H1 (cell line): ENCODE results near the gene NKG7. TPM values are rescaled to one million over a fixed set of nuclear protein-coding genes. Genes with fewer than 3 reads are reported as not detected.

Experiments
- CTCF ChIA-PET: fragments of 300-600 bp; sonication (Branson Sonifier 250); formaldehyde crosslinking; loops from one replicate; lab custom pipeline; 2021; ENCODE audit not compliant: partially characterized antibody; lab: Charles Lee
- POLR2A ChIA-PET: fragments of 300-600 bp; sonication (Branson Sonifier 250); formaldehyde crosslinking; loops from one replicate; lab custom pipeline; 2021; ENCODE audit warnings: inconsistent platforms; ENCODE audit not compliant: partially characterized antibody; lab: Charles Lee
- DNase-seq, 2 experiments: peaks; one replicate each; pipeline versions ENCODE4 v3.0.0 to v3.0.0-alpha.2; 2010 to 2022; ENCODE audit warnings: low spot score in 2 of 2, low read depth in 1 of 2, mixed read lengths in 1 of 2
- FAIRE-seq: peaks from 2 replicates; lab custom pipeline; 2011; peaks lifted over from hg19 to GRCh38; lab: Jason Lieb, UNC
- H2AFZ ChIP-seq: 2 replicates; pipeline ENCODE4 v1.8.1; 2012; ENCODE audit warnings: low read length, inconsistent platforms
- H2AK5ac ChIP-seq: 2 replicates; pipeline ENCODE4 v1.6.1; 2013; ENCODE audit warnings: low read depth, low read length
- H2BK120ac ChIP-seq: replicated peaks from 2 replicates; pipeline ENCODE3; 2013; ENCODE audit warnings: low read depth, low read length, inconsistent platforms
- H2BK12ac ChIP-seq: 2 replicates; pipeline ENCODE4 v1.6.1; 2013; ENCODE audit warnings: low read depth, low read length
- H2BK15ac ChIP-seq: 2 replicates; pipeline ENCODE4 v1.6.1; 2013; ENCODE audit warnings: low read length
- H2BK20ac ChIP-seq: 2 replicates; pipeline ENCODE4 v1.6.1; 2013; ENCODE audit warnings: low read length
- H2BK5ac ChIP-seq: 2 replicates; pipeline ENCODE4 v1.6.1; 2013; ENCODE audit warnings: low read depth, low read length
- H3K14ac ChIP-seq: 2 replicates; pipeline ENCODE4 v1.6.1; 2013; ENCODE audit warnings: inconsistent platforms; ENCODE audit not compliant: insufficient read length
- H3K18ac ChIP-seq: 2 replicates; pipeline ENCODE4 v1.6.1; 2013; ENCODE audit warnings: low read length; ENCODE audit errors: extremely low read depth
- H3K23ac ChIP-seq: 2 replicates; pipeline ENCODE4 v1.6.1; 2013; ENCODE audit warnings: inconsistent platforms; ENCODE audit not compliant: insufficient read length
- H3K23me2 ChIP-seq: 2 replicates; pipeline ENCODE4 v1.6.1; 2013; ENCODE audit warnings: low read depth, low read length
- H3K27ac ChIP-seq: 2 replicates; pipeline ENCODE4 v1.6.1; 2011; ENCODE audit warnings: low read depth, low read length, inconsistent platforms
- H3K27me3 ChIP-seq, 4 experiments: replicated peaks in 1 of 4; 1 replicate in 1 of 4; 2 replicates in 3 of 4; pipeline versions ENCODE4 v1.6.1 to v1.8.1; 2011 to 2013; ENCODE audit warnings: low read length in 3 of 4, mild to moderate bottlenecking in 3 of 4, inconsistent platforms in 2 of 4, mixed read lengths in 2 of 4, moderate library complexity in 1 of 4; ENCODE audit not compliant: control insufficient read depth in 3 of 4, insufficient read depth in 3 of 4; ENCODE audit errors: extremely low read depth in 1 of 4
- H3K36me3 ChIP-seq, 4 experiments: 2 replicates each; pipeline versions ENCODE4 v1.6.1 to v1.8.1; 2011 to 2013; ENCODE audit warnings: mild to moderate bottlenecking in 4 of 4, low read length in 3 of 4, moderate library complexity in 2 of 4, control low read depth in 1 of 4, inconsistent platforms in 1 of 4; ENCODE audit not compliant: insufficient read depth in 4 of 4, control insufficient read depth in 2 of 4
- H3K4ac ChIP-seq: replicated peaks from 2 replicates; pipeline ENCODE3; 2013; ENCODE audit warnings: low read length, low read depth, mixed read lengths, inconsistent platforms; ENCODE audit not compliant: insufficient read length
- H3K4me1 ChIP-seq, 4 experiments: replicated peaks in 1 of 4; 1 replicate in 1 of 4; 2 replicates in 3 of 4; pipeline versions ENCODE4 v1.6.1 to v1.8.1; 2011 to 2013; ENCODE audit warnings: low read length in 3 of 4, inconsistent platforms in 2 of 4, mixed read lengths in 1 of 4; ENCODE audit not compliant: insufficient read depth in 4 of 4, control insufficient read depth in 3 of 4
- H3K4me2 ChIP-seq, 2 experiments: 2 replicates each; pipeline versions ENCODE4 v1.6.1 to v1.8.1; 2011 to 2013; ENCODE audit warnings: low read depth in 2 of 2, low read length in 2 of 2, control low read depth in 1 of 2, inconsistent platforms in 1 of 2, mild to moderate bottlenecking in 1 of 2; ENCODE audit not compliant: insufficient read depth in 1 of 2
- H3K4me3 ChIP-seq, 4 experiments: fragments of 200-600, 300-600 bp in 1 of 4; sonication (generic), shearing (Covaris generic), sonication (Bioruptor Twin) in 1 of 4; 2 replicates each; pipeline versions ENCODE4 v1.5.1 to v1.8.1; 2011 to 2016; ENCODE audit warnings: low read length in 4 of 4, low read depth in 3 of 4, control low read depth in 2 of 4, inconsistent platforms in 2 of 4, mild to moderate bottlenecking in 2 of 4, mixed read lengths in 1 of 4, moderate library complexity in 1 of 4; ENCODE audit not compliant: insufficient read depth in 2 of 4; ENCODE audit errors: extremely low read depth in 1 of 4
- H3K56ac ChIP-seq: replicated peaks from 2 replicates; pipeline ENCODE3; 2013; ENCODE audit warnings: low read depth, mild to moderate bottlenecking, mixed read lengths, low read length, inconsistent platforms; ENCODE audit not compliant: insufficient read length
- H3K79me1 ChIP-seq: 2 replicates; pipeline ENCODE4 v1.6.1; 2013; ENCODE audit warnings: low read depth, low read length, control low read depth
- H3K79me2 ChIP-seq, 2 experiments: 2 replicates each; pipeline versions ENCODE4 v1.6.1 to v1.8.1; 2012 to 2013; ENCODE audit warnings: low read length in 2 of 2, mild to moderate bottlenecking in 2 of 2, inconsistent platforms in 1 of 2; ENCODE audit not compliant: insufficient read depth in 2 of 2, control insufficient read depth in 1 of 2
- H3K9ac ChIP-seq, 4 experiments: replicated peaks in 1 of 4; 1 replicate in 1 of 4; 2 replicates in 3 of 4; pipeline versions ENCODE4 v1.6.1 to v1.8.1; 2011 to 2013; ENCODE audit warnings: low read depth in 3 of 4, low read length in 3 of 4, control low read depth in 2 of 4, mild to moderate bottlenecking in 2 of 4, moderate library complexity in 2 of 4, inconsistent platforms in 1 of 4; ENCODE audit errors: extremely low read depth in 1 of 4
- H3K9me3 ChIP-seq, 2 experiments: 2 replicates each; pipeline versions ENCODE4 v1.6.1 to v1.8.1; 2012 to 2013; ENCODE audit warnings: mild to moderate bottlenecking in 2 of 2, moderate library complexity in 2 of 2, control low read depth in 1 of 2, inconsistent platforms in 1 of 2, low read depth in 1 of 2, low read length in 1 of 2, mixed read lengths in 1 of 2; ENCODE audit not compliant: insufficient read depth in 2 of 2
- H4K20me1 ChIP-seq, 2 experiments: replicated peaks in 1 of 2; 2 replicates each; pipeline versions ENCODE3 to v1.8.1; 2011 to 2013; ENCODE audit warnings: inconsistent platforms in 2 of 2, low read length in 2 of 2, mild to moderate bottlenecking in 1 of 2; ENCODE audit not compliant: insufficient read depth in 2 of 2, control insufficient read depth in 1 of 2
- H4K5ac ChIP-seq: 2 replicates; pipeline ENCODE4 v1.6.1; 2013; ENCODE audit warnings: low read length, low read depth, mixed read lengths, inconsistent platforms; ENCODE audit not compliant: insufficient read length
- H4K8ac ChIP-seq: 2 replicates; pipeline ENCODE4 v1.8.0; 2013; ENCODE audit warnings: mild to moderate bottlenecking, moderate library complexity, low read length, inconsistent platforms; ENCODE audit not compliant: insufficient read depth; ENCODE audit errors: extremely low read depth
- H4K91ac ChIP-seq: replicated peaks from 2 replicates; pipeline ENCODE3; 2013; ENCODE audit warnings: low read length, mixed read lengths, inconsistent platforms; ENCODE audit not compliant: insufficient read length
- ATF2 ChIP-seq: IDR thresholded peaks from 2 replicates; pipeline ENCODE4 v1.6.1; 2012; ENCODE audit warnings: low read length, inconsistent platforms
- CHD2 ChIP-seq: IDR thresholded peaks from 2 replicates; pipeline ENCODE4 v1.6.1; 2012; ENCODE audit warnings: low read length, improper control_type of control experiment
- CTBP2 ChIP-seq: IDR thresholded peaks from 2 replicates; pipeline ENCODE4 v1.7.0; 2011; ENCODE audit warnings: borderline replicate concordance, mild to moderate bottlenecking, moderate library complexity, mixed read lengths, low read length; ENCODE audit not compliant: insufficient read depth, insufficient read length
- EP300 ChIP-seq, 2 experiments: IDR thresholded peaks; 1 replicate in 1 of 2; 2 replicates in 1 of 2; pipeline ENCODE4 v1.6.1; 2011 to 2012; ENCODE audit warnings: low read depth in 2 of 2, low read length in 2 of 2, mild to moderate bottlenecking in 2 of 2, borderline replicate concordance in 1 of 2, inconsistent platforms in 1 of 2, moderate library complexity in 1 of 2
- NRF1 ChIP-seq: IDR thresholded peaks from 2 replicates; pipeline ENCODE4 v1.6.1; 2011; ENCODE audit warnings: mild to moderate bottlenecking, low read depth, low read length, improper control_type of control experiment
- POLR2AphosphoS5 ChIP-seq: IDR thresholded peaks from 2 replicates; pipeline ENCODE4 v1.6.1; 2011; ENCODE audit warnings: low read depth, low read length
- RBBP5 ChIP-seq: IDR thresholded peaks from 2 replicates; pipeline ENCODE4 v1.7.1; 2012; ENCODE audit warnings: low read depth, mild to moderate bottlenecking, inconsistent platforms, low read length, moderate library complexity, borderline replicate concordance
- RNF2 ChIP-seq: fragments of 200-900, 300-1000 bp; sonication (generic); IDR thresholded peaks from 2 replicates; pipeline ENCODE4 v1.7.1; 2016; ENCODE audit warnings: borderline replicate concordance, low read depth, mild to moderate bottlenecking, antibody characterized with exemption, low read length; ENCODE audit not compliant: poor library complexity, severe bottlenecking; ENCODE audit errors: missing control alignments
- RXRA ChIP-seq: IDR thresholded peaks from 2 replicates; pipeline ENCODE4 v1.6.1; 2011; ENCODE audit warnings: low read depth, mild to moderate bottlenecking, low read length, moderate library complexity; ENCODE audit not compliant: insufficient read depth
- SIN3A ChIP-seq, 2 experiments: IDR thresholded peaks in 1 of 2; conservative IDR thresholded peaks in 1 of 2; 2 replicates each; pipeline ENCODE4 v1.6.1; 2011 to 2012; ENCODE audit warnings: low read length in 2 of 2, improper control_type of control experiment in 1 of 2, low read depth in 1 of 2, mild to moderate bottlenecking in 1 of 2
- WGBS, 2 experiments: shearing (Covaris generic) in 1 of 2; methylation state at CpG; one replicate each; pipeline versions ENCODE4 v1.1.6 to v1.1.7; 2013 to 2015; ENCODE audit warnings: low lambda C conversion rate in 2 of 2, mixed read lengths in 2 of 2, inconsistent platforms in 1 of 2, low coverage in 1 of 2, missing lambda C conversion rate in 1 of 2; ENCODE audit not compliant: insufficient replicate concordance in 2 of 2, insufficient coverage in 1 of 2, insufficient read length in 1 of 2; ENCODE audit errors: extremely low coverage in 1 of 2, missing lambda C conversion rate in 1 of 2; 5-methylcytosine and 5-hydroxymethylcytosine counted together
- polyA plus RNA-seq, 7 experiments: library from polyadenylated mRNA; depleted of rRNA in 3 of 7; stranded (reverse) in 5 of 7; unstranded in 2 of 7; fragments of >200 nt in 5 of 7; fragments of 200-250 nt in 2 of 7; gene quantifications; 1 replicate in 5 of 7; 2 replicates in 1 of 7; 4 replicates in 1 of 7; pipeline versions ENCODE4 v1.2.1 to v1.2.3, GENCODE V29; 2011 to 2013; ENCODE audit warnings: missing spikeins in 2 of 7, mixed read lengths in 2 of 7
- total RNA-seq: library from RNA; stranded (reverse); fragmentation: NEBNext Ultra II Directional; extraction: Animal tissue kit (Norgen Biotek cat#: 25700); gene quantifications from 2 replicates; pipeline ENCODE4 v1.2.1, GENCODE V29; 2021

The NKG7 gene
- total and polyA plus RNA-seq, 2 of the 8 experiments (the other 6 are each of a cell fraction or from before 2014, with no cell fraction given): not detected

- FAIRE-seq (no peak), DNase-seq (no peak)
- Histone ChIP-seq H3K9me3 (no peaks in the 10 kb centered on the region), H3K79me2 (no peaks in the 10 kb centered on the region), H3K9ac (no peak overlapping the region), H2BK20ac (no peak overlapping the region), H2AK5ac (0 out of 2 replicates have a peak overlapping the region, but pooled peaks have one; percentile 65), H3K23me2 (peaks cover 22% of the 10 kb centered on the region), H4K5ac (no peak overlapping the region), H3K14ac (no peak overlapping the region), H3K27me3 (no peaks in the 10 kb centered on the region; a peak in 2 of 7 replicates), H3K56ac (no peak overlapping the region), H3K4me3 (no peak overlapping the region), H2BK12ac (0 out of 2 replicates have a peak overlapping the region, but pooled peaks have one; percentile 60), H3K27ac (no peak overlapping the region), H2BK120ac (no peak overlapping the region), H2BK15ac (peak overlapping the region; percentile 81; the same call in 1 of the 2 replicates), H4K20me1 (no peaks in the 10 kb centered on the region), H4K8ac (no peak overlapping the region), H3K36me3 (no peaks in the 10 kb centered on the region), H3K23ac (no peak overlapping the region), H4K91ac (no peak overlapping the region), H2AFZ (no peak overlapping the region), H3K18ac (no peak overlapping the region), H3K79me1 (no peaks in the 10 kb centered on the region), H2BK5ac (no peak overlapping the region), H3K4me2 (no peak overlapping the region), H3K4ac (no peak overlapping the region), H3K4me1 (peaks cover 0 to 17% (median 10%) of the 10 kb centered on the region in 4 experiments; a peak in 6 of 7 replicates)
- 87% methylated on average over 4 of the region's 4 CpGs; no CpG with 5 or more reads in 1 of the 2 experiments for WGBS, 2 experiments
- CTCF ChIA-PET: interaction anchor here (0.6 to 1.3 kb wide), 7 partner anchors 17 to 212 kb away, joined by 3 to 5 read pairs (median 4); partner anchors contain the start of genes LIM2 and SIGLEC10
- POLR2A ChIA-PET: interaction anchor here (1.3 kb wide), 1 partner anchor 29 kb away, joined by 3 read pairs; the partner anchor contains the start of gene VSIG10L
- no peak for TF ChIP-seq RXRA
- TF ChIP-seq SIN3A (conservative IDR thresholded peaks at IDR 0.05 in 1 of 2, IDR thresholded peaks at IDR 0.05 in 1 of 2; ENCODE audit: low read depth in 1 of 2, low read length in 2 of 2): no peak
- no peak for TF ChIP-seq CTBP2
- TF ChIP-seq CHD2: no peak
- TF ChIP-seq NRF1: no peak
- TF ChIP-seq ATF2: no peak
- no peak for TF ChIP-seq RBBP5
- TF ChIP-seq POLR2AphosphoS5: no peak
- TF ChIP-seq RNF2: no peak
- TF ChIP-seq EP300 (IDR thresholded peaks at IDR 0.05; ENCODE audit: borderline replicate concordance in 1 of 2, low read depth in 2 of 2, low read length in 2 of 2): no peak
These were observed 2.2 kb downstream of the NKG7 start for GRCh38 chr19:51370230-51370629.
